Esophagus (tissue), 2 donors: ENCODE measurements around the gene PHACTR1. TPM values are rescaled to one million over a fixed set of nuclear protein-coding genes. Genes with fewer than 3 reads are reported as not detected.
A peak's percentile ranks its signal among the peaks of the same experiment; 100 is the strongest.

Source experiments
- H3K27ac ChIP-seq, 2 donors: one replicate each; pipeline ENCODE4 v1.5.1; 2013; ENCODE audit warnings: low read depth in 2 of 2, mild to moderate bottlenecking in 2 of 2, inconsistent platforms in 1 of 2, low read length in 1 of 2, moderate library complexity in 1 of 2
- H3K27me3 ChIP-seq, 2 donors: one replicate each; pipeline ENCODE4 v1.6.1; 2013; ENCODE audit warnings: low read length in 2 of 2, control low read depth in 1 of 2, mild to moderate bottlenecking in 1 of 2; ENCODE audit not compliant: insufficient read depth in 2 of 2, control insufficient read depth in 1 of 2
- H3K36me3 ChIP-seq, 2 donors: one replicate each; pipeline ENCODE4 v1.6.1; 2013; ENCODE audit warnings: low read length in 1 of 2; ENCODE audit not compliant: control insufficient read depth in 2 of 2, insufficient read depth in 2 of 2
- H3K4me1 ChIP-seq, 2 donors: one replicate each; pipeline ENCODE4 v1.6.1; 2013; ENCODE audit warnings: low read length in 1 of 2; ENCODE audit not compliant: control insufficient read depth in 2 of 2, insufficient read depth in 2 of 2
- H3K4me3 ChIP-seq, 2 donors: one replicate each; pipeline ENCODE4 v1.5.1; 2013; ENCODE audit warnings: low read length in 2 of 2, mild to moderate bottlenecking in 2 of 2, low read depth in 1 of 2, moderate library complexity in 1 of 2
- H3K9me3 ChIP-seq, 2 donors: one replicate each; pipeline ENCODE4 v1.6.1; 2013; ENCODE audit warnings: mild to moderate bottlenecking in 2 of 2, low read depth in 1 of 2, low read length in 1 of 2, moderate library complexity in 1 of 2; ENCODE audit not compliant: control insufficient read depth in 2 of 2, insufficient read depth in 1 of 2
- WGBS, 2 donors: extraction: QIAGEN DNeasy Blood & Tissue Kit; methylation state at CpG; one replicate each; pipeline ENCODE4 v1.1.7; 2013; 5-methylcytosine and 5-hydroxymethylcytosine counted together
- polyA plus RNA-seq, 2 donors: library from polyadenylated mRNA; stranded (reverse); fragments of 200-250 nt; gene quantifications; one replicate each; pipeline ENCODE4 v1.2.3, GENCODE V29; 2013
- donor health status: healthy with polysubstance abuse.
- donor health status: Bipolar disorder and iron deficiency.

Gene PHACTR1
- polyA plus RNA-seq, 2 donors = 0.41 to 0.55 TPM

GRCh38 chr6:13304580-13305260 lies 588.2 kb downstream of the PHACTR1 start:
- Histone ChIP-seq H3K4me3 (no peak overlapping the region), H3K36me3 (peaks cover 5 to 9% of the 10 kb centered on the region in 2 donors), H3K4me1 (peaks cover 4 to 10% of the 10 kb centered on the region in 2 donors), H3K27ac (peak overlapping the region; percentile 35 to 85), H3K27me3 (no peaks in the 10 kb centered on the region), H3K9me3 (no peaks in the 10 kb centered on the region)
- 83% methylated on average over 11 of the region's 11 CpGs for WGBS, 2 donors

- Histone ChIP-seq H3K4me3 (no peak overlapping the region), H3K4me1 (peaks cover 4 to 10% of the 10 kb centered on the region in 2 donors), H3K36me3 (peaks cover 5 to 6% of the 10 kb centered on the region in 2 donors), H3K27me3 (no peaks in the 10 kb centered on the region), H3K27ac (peak overlapping the region in 1 of 2 donors; percentile 65), H3K9me3 (no peaks in the 10 kb centered on the region)
- 86 to 88% methylated on average over 4 of the region's 4 CpGs for WGBS, 2 donors
These were observed 588.7 kb downstream of the PHACTR1 start for GRCh38 chr6:13305288-13305687.

DNA sequence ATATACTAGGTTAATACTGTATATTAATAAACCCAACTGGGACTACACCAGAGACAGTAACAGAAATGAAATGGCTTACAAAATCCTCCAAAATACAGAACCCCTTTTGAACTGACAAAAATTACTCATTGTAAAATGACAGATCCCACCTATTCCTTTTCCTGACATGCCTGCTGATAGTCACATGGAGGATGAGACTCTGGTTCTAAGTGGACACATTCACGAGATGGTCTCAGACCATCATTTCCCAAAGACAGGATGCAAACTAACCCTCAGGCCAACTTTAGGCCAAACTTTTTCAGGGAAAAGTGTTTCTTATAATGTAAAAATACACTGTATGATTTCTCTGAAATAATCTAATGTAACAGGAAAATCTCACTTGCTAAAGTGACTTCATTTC lies 589.2 kb downstream of the PHACTR1 start:
- WGBS, 2 donors = 95% methylated on average over 1 of the region's 1 CpG
- peaks cover 4 to 10% of the 10 kb centered on the region in 2 donors for H3K4me1 ChIP-seq
- no peaks in the 10 kb centered on the region for H3K27me3 ChIP-seq
- H3K27ac ChIP-seq = no peak overlapping the region
- H3K36me3 ChIP-seq = peaks cover 4 to 5% of the 10 kb centered on the region in 2 donors
- H3K4me3 ChIP-seq = no peak overlapping the region
- no peaks in the 10 kb centered on the region for H3K9me3 ChIP-seq

DNA sequence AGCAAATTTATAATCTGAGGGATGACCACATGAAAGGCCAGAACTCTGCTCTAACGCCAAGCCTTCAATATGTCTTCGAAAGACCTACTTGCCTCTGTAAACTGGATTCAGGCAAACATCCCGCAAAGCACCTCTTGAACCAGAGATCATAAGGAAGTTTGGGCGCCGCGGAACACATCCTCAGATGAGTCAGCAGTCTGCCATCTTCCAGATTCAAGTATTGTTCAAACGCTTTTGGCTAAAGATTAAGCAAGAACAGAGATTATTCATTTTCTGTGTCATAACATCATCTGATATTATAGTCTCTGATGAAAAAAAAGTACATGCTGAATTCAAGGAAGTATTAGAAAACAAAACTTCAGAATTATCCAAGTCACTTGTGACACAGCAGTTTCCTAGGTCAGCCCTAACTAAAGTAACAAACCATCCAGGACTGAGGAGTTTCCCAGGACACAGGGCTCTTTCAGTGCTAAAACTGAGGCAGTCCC lies 591.0 kb downstream of the PHACTR1 start:
- no peaks in the 10 kb centered on the region for H3K9me3 ChIP-seq
- no peaks in the 10 kb centered on the region for H3K27me3 ChIP-seq
- H3K4me3 ChIP-seq = no peak overlapping the region
- 78% methylated on average over 7 of the region's 7 CpGs for WGBS, 2 donors
- H3K36me3 ChIP-seq = peaks cover 4 to 8% of the 10 kb centered on the region in 2 donors
- H3K4me1 ChIP-seq = peaks cover 4 to 7% of the 10 kb centered on the region in 2 donors
- peak overlapping the region in 1 of 2 donors; percentile 60 for H3K27ac ChIP-seq

- WGBS, 2 donors = 91 to 93% methylated on average over 1 of the region's 1 CpG
- H3K4me1 ChIP-seq = peaks cover 4 to 7% of the 10 kb centered on the region in 2 donors
- no peaks in the 10 kb centered on the region for H3K9me3 ChIP-seq
- H3K27me3 ChIP-seq = no peaks in the 10 kb centered on the region
- H3K4me3 ChIP-seq = no peak overlapping the region
- H3K36me3 ChIP-seq = peaks cover 4 to 8% of the 10 kb centered on the region in 2 donors
- H3K27ac ChIP-seq = no peak overlapping the region
These were observed 591.8 kb downstream of the PHACTR1 start for GRCh38 chr6:13308332-13308731.

GRCh38 chr6:13311155-13311554 lies 594.6 kb downstream of the PHACTR1 start:
- H3K27me3 ChIP-seq = no peaks in the 10 kb centered on the region
- H3K9me3 ChIP-seq = no peaks in the 10 kb centered on the region
- H3K36me3 ChIP-seq = peaks cover 6 to 12% of the 10 kb centered on the region in 2 donors
- H3K27ac ChIP-seq = no peak overlapping the region
- no peaks in the 10 kb centered on the region for H3K4me1 ChIP-seq
- no peak overlapping the region for H3K4me3 ChIP-seq
- 41 to 60% methylated on average over 1 of the region's 1 CpG for WGBS, 2 donors

DNA sequence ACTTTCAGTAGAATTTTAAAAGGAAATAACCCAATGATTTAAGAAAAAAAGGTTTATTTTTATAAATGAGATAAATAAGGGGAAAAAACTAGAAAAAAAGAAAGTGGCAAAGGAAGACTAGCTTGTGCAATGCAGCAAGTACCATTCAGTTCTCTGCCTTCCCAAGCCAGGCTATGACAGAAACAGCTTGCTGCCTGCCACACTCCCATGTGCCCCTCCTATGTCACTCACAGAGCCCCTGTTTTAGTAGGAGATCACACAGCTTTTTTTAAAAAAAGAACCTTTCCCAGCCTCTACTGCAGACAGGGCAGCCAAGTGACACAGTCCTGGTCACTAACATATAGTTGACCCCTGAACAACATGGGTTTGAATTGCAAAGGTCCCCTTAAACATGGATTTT lies 598.2 kb downstream of the PHACTR1 start:
- H3K4me3 ChIP-seq = no peak overlapping the region
- no peaks in the 10 kb centered on the region for H3K9me3 ChIP-seq
- H3K27me3 ChIP-seq = no peaks in the 10 kb centered on the region
- peaks cover 15 to 22% of the 10 kb centered on the region in 2 donors for H3K36me3 ChIP-seq
- no peaks in the 10 kb centered on the region for H3K4me1 ChIP-seq
- no peak overlapping the region for H3K27ac ChIP-seq

DNA sequence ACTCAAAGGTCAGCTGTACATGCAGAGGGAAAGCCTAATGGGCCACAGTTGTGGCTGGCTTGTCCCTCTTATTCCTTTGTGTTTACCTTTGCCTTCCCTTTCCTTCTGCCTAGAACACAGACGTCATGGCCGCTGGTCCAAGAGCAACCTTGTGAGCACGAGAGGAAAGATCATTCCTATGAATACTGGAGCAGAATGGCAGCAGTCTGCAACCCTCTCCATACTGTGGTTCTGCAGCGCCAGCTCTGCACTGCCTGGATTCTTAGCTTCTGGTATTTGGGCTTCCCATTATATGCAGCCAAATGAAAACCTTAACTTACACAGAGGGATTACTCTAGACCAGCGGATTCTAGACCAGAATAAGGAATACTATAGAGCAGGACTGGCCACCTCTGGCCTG lies 599.3 kb downstream of the PHACTR1 start:
- Histone ChIP-seq H3K36me3 (peaks cover 20 to 22% of the 10 kb centered on the region in 2 donors), H3K9me3 (no peaks in the 10 kb centered on the region), H3K4me3 (no peak overlapping the region), H3K27ac (no peak overlapping the region), H3K4me1 (no peaks in the 10 kb centered on the region), H3K27me3 (no peaks in the 10 kb centered on the region)
- WGBS, 2 donors = 92 to 99% methylated on average over 5 of the region's 5 CpGs

DNA sequence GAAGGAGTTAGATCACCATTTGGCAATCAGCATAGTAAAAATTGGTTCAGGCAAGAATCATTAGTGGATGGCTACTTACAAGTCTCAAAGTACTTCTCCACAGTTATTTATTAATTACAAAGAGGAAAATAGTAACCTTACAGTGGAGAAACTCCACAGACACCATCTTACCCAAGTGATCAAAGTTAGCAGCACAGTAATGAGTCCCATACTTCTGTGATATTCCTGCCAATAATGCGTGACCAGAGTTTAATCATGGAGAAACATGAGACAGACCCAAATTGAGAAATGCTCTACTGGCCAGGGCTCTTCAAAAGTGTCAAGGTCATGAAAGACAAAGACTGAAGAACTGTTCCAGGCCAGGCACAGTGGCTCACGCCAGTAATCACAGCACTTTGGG lies 602.3 kb downstream of the PHACTR1 start:
- Histone ChIP-seq H3K4me3 (no peak overlapping the region), H3K4me1 (no peaks in the 10 kb centered on the region), H3K27me3 (no peaks in the 10 kb centered on the region), H3K36me3 (peaks cover 20 to 22% of the 10 kb centered on the region in 2 donors), H3K27ac (no peak overlapping the region), H3K9me3 (no peaks in the 10 kb centered on the region)
- 90 to 92% methylated on average over 2 of the region's 2 CpGs for WGBS, 2 donors
